COLO668 (cell line): ENCODE data around the gene NINJ1.
A peak's percentile ranks its signal among the peaks of the same experiment; 100 is the strongest.

Source experiments
- DNase-seq: peaks from one replicate; lab custom pipeline; 2025; ENCODE audit not compliant: unreplicated experiment; lab: John Stamatoyannopoulos, UW

NINJ1 gene

DNA sequence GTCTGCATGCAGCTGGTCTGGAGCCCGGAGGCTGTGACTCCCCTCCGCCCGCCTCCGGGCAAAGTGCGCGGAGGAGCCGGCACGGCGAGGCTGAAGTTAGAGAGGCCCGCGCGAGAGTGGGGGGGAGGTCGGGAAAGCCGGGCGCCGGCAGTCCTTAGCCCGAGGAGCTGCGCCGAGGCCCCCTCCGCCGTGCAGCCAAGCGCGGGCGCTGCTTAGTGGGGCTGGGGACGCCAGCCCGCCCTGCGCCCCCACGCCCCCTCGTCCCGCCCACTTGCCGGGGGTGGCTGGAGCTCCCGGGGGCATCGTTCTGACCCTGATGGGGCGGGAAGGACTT lies 403 bp downstream of the NINJ1 start:
- DNase-seq: peak; percentile 81

DNA sequence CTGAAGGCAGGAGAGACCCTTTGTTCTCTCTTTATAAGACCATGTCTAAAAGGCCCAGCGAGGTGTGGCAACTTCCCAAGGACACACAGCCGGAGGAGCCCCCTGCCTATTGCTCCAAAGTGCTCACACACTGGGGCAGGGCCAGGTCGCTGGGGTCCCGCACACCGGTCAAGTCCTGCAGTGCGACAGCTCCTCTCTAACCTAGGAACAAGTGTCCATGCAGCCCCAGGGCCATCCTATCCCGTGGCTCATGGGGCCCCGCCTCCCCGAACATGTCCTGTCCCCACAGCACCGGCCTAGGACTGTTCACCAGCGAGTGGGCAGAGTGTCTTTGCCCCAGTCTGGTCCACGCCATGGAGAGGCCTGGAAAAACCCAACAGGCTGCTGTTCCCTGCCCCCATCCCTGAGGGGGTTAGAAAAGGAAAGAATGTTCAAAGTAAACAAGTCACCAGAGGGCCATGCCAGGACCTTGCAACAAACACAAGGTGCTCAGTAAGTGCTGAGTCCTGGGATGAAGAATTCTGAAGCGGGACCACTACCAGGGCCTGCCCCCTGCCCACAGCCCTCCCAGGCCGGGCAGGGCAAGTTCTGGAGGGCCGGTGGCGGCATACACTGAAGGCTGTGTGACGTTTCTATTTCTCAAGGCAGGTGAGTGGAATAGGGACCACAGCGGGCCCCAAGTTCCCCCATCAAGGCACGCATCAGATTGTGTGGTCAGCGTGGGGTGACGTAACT lies 938 bp downstream of the NINJ1 start:
- DNase-seq: peak; percentile 24

GRCh38 chr9:93132287-93132927 lies 1.6 kb downstream of the NINJ1 start:
- no peak for DNase-seq

DNA sequence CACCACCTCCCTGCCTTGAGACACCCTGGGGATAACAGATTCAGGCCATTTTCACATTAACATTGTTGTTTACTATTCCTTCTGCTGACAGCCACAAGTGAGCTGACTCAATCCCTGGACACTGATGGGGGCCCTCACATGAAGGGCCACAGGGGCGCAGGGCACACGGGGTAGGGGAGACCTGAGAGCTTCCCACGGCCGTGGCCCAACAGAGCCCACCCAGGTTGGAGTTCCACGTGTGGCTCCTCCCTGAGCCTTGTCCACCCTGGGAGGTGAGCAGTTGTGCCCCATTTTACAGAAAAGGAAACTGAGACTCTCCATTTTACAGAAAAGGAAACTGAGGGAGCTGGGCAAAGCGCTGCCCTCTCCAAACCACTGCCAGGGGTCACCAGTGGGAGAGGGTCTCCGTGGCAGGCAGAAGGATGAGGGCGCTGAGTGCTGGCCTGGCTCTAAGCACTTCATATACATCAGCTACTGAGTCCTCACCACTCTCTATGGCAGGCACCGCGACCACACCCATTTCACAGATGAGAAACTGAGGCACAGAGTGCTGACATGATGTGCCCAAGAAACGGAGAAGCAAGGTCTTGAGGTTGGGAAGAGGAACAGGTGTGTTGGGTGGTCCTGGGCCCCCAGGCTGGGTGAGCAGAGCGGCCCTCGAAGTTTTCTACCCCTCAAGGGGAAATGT lies 2.3 kb downstream of the NINJ1 start:
- no peak for DNase-seq

GRCh38 chr9:93130861-93131481 lies 3.1 kb downstream of the NINJ1 start:
- no peak for DNase-seq

- DNase-seq: no peak
Observed at GRCh38 chr9:93129691-93130500, 4.2 kb downstream of the NINJ1 start.

GRCh38 chr9:93129286-93129685 lies 4.8 kb downstream of the NINJ1 start:
- no peak for DNase-seq

GRCh38 chr9:93128715-93129224 lies 5.3 kb downstream of the NINJ1 start:
- no peak for DNase-seq

DNA sequence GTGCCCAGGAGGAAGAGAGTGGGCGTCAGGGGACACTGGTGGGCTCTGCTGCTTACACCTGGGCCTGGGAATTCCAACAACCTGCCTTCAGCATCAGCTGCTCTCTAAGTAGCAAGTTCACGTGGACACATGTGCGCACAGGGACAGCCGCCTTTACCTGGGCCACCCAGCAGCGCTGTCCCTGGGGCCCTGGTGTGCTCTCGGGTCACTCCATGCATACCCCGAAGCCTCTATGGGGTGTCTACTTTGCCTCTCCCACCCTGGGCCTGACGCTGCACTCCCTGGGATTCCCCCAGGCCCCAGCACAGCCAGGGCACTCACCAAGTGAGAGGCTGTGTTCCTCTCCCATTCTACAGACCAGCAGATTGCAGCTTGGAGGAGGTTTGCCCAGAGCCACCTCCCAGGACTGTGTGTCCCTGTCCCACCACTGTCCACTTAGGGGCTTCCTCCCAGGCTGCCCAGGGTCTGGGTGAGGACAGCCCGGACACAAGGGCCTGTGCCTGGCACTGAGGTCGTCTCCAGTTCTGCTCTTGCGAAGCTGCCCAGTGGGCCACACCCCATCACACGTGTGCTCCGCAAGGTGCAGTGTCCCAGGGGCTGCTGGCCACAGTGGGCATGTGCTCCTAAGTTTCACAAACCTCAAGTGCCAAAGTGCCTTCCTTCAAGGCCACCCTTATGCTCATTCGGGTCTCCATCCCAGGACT lies 5.9 kb downstream of the NINJ1 start:
- DNase-seq: no peak

GRCh38 chr9:93127395-93127911 lies 6.6 kb downstream of the NINJ1 start:
- no peak for DNase-seq

GRCh38 chr9:93126825-93127368 lies 7.2 kb downstream of the NINJ1 start:
- no peak for DNase-seq

DNA sequence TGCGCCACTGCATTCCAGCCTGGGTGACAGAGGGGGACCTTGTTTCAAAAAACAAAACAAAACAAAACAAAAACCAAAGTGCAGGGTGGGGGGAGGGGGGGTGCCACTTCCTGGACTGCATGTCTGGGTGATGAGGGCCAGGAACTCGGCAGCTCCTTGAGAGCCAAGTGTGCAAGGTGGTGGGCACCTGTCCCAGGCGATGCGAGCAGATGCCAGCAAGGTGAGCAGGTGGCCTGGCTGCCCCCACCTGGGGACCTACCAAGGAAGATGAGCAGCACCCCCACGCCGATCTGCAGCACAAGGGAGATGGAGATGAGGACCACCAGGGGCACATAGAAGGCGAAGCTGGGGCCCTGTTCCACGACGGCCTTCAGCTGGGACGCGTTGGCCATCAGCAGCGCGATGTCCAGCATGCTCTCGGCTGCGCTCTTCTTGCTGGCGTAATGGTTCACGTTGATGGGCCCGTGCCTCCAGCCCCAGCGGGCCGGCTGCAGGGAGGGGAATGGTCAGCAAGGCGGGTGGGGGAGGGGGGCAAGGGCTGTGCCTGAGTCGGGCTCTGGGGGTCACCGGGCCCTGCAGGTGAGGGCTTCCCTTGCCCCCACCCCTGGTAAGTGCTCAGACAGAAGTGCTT lies 7.8 kb downstream of the NINJ1 start:
- DNase-seq: no peak

- DNase-seq: no peak
Observed at GRCh38 chr9:93125331-93125894, 8.6 kb downstream of the NINJ1 start.

DNA sequence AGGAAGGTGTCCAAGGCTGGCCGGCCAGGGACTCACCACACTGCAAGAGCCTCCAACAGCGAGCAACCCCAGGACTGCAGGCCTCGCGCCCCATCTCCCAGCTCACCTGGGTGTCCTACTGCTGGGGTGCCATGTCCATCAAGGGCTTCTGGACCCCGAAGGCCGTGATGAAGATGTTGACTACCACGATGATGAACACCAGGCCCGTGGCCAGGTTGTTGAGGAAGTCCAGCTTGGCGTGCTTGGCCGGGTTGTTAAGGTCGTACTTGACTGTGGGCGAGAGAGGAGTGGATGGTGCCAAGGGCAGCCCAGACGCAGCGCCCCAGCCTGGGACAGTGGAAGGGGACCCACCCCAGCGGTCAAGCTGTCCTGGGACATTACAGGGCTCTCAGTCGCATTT lies 9.3 kb downstream of the NINJ1 start:
- DNase-seq: no peak

DNA sequence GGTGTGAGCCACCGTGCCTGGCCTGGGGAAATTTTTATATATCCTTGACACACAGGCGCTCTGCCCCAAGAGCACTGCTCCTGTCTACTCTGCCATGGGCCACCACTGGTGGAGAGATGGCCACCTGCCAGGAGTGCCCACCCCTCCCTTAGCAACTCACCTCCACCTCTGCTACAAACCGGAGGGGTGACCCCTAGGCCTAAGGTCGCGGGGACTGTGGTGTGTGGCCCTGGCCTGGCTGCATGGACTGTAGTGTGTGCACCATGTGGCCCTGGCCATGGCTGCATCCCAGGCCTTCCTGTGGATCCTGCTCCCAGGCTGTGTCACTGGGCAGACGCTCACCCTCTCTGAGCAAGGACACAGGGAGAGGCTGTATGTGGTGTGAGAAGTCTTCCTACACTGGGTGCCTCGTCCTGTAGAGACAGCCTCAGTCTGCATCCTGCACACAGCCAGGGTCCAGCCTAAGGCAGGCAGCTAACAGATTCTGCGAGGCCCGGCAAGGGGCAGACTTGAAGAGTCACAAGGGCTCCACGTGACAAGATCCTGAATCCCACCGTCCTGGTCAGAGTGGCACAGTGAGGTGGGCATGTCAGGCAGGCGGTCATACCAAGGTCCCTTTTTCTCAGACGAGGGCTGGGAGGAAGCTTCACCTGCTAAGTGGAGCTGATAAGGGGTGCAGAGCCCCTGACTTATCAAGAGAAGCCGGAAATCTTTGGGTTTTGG lies 10.3 kb downstream of the NINJ1 start:
- DNase-seq: no peak

DNA sequence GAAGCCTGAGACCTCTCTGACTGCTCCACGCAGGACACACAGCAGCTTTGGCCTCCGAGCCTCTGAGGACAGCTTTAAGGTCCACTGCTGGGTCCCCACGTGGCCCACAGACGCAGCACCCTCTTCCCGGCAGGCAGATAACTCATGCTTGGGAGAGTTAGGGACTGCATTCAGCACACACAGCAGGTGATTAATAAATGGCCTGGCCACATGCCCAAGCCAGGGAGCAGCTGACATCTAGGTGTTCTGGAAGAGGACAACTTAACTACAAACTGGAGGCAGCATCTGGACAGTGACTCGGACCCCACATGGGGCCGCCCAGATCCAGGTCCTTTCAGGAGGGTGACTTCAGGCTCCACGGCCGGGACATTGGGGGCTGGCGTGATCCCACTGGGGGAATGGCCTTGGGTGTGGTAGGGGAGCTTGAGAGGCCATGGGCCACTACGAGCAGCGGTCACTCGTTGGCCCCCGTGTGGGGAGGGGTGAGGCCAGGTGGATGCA lies 11.3 kb downstream of the NINJ1 start:
- no peak for DNase-seq

DNA sequence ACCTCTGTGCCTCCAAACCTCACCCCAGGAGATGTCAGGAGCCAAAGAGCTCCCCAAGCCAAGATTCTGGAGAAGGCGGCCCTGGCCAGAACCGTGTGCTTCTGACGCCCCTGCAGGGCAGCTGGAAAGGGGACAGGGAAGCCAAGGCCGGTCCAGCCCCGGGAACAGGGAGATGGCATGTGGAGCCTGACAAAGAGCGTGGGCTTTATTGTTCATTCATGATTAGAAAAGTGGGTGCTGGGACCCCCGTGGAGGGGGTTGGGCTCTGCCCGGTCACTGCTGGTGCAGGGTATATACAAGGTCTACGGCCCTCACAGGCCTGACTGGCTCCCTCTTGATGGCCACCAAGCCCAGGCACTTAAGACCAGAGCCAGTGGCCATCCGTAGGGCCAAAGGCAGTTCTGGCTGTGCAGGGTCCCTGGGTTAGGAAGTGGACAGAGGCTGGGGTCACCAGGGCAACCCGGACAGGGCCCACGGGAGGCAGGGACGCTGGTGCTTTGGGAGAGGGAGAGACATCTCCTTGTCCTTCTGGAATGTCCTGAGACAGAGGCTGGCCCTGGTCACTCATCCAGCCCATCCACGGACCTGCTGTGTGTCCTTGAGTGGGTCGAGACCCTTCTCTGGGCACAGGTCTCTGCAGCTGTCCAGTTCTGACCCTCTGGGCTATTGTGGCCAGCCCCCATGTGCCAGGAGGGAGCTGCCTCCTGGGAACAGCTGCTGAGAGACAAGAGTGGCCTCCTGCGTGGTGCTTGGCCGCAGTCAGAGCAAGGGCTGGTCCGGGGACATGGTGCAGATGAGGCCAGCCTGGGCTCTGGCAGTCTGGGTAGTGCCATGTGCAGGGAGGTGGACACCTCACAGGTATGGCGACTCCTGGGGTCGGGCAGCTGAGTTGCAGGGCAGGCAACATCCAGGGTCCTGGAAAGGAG lies 12.5 kb downstream of the NINJ1 start:
- DNase-seq: no peak
